Keratinocyte (primary cell): ENCODE measurements around the gene RTP3.

Experiments
- CTCF ChIP-seq, 3 experiments: IDR thresholded peaks in 1 of 3; conservative IDR thresholded peaks in 1 of 3; optimal IDR thresholded peaks in 1 of 3; 2 replicates in 2 of 3; 3 replicates in 1 of 3; pipeline versions ENCODE3 to v1.5.1; 2011; ENCODE audit warnings: low read length in 3 of 3, mild to moderate bottlenecking in 3 of 3, moderate library complexity in 2 of 3, control low read depth in 1 of 3, inconsistent platforms in 1 of 3; ENCODE audit not compliant: insufficient read depth in 2 of 3; ENCODE audit errors: extremely low read depth in 1 of 3
- EZH2 ChIP-seq: IDR thresholded peaks from one replicate; pipeline ENCODE4 v1.6.1; 2012; ENCODE audit warnings: inconsistent platforms, mild to moderate bottlenecking, low read length, moderate library complexity

GRCh38 chr3:46535746-46536145, 38.0 kb downstream of the RTP3 start:
- TF ChIP-seq CTCF (optimal IDR thresholded peaks at IDR 0.05 in 1 of 3, IDR thresholded peaks at IDR 0.05 in 1 of 3, conservative IDR thresholded peaks at IDR 0.05 in 1 of 3; ENCODE audit: extremely low read depth in 1 of 3, insufficient read depth in 2 of 3, low read length in 3 of 3) (no peak), EZH2 (no peak)
